HG03097 (cell line): ENCODE data around the gene GDI2.
"Not testable (repeated sequence)": the region's sequence is repeated elsewhere in the genome, so short reads cannot be mapped to it uniquely, and the experiment has no call there.

Source experiments
- ATAC-seq: cut with Tn5 transposase; IDR thresholded peaks from one replicate; pipeline ENCODE4 v1.9.1; 2021; ENCODE audit not compliant: unreplicated experiment, low FRiP score

The GDI2 gene

GRCh38 chr10:5829267-5829666 is 16.0 kb upstream of the GDI2 start:
- ATAC-seq, result no peak

- ATAC-seq, result no peak
Observed at GRCh38 chr10:5828725-5829124, 15.5 kb upstream of the GDI2 start.

GRCh38 chr10:5827841-5828240 is 14.6 kb upstream of the GDI2 start:
- ATAC-seq, result no peak

- not testable (repeated sequence) for ATAC-seq
Observed at GRCh38 chr10:5826511-5826910, 13.3 kb upstream of the GDI2 start.

- ATAC-seq, result no peak
Observed at GRCh38 chr10:5818894-5819293, 5.7 kb upstream of the GDI2 start.

GRCh38 chr10:5818048-5818331 is 4.8 kb upstream of the GDI2 start:
- no peak for ATAC-seq

GRCh38 chr10:5817322-5818047 is 4.3 kb upstream of the GDI2 start:
- no peak for ATAC-seq

GRCh38 chr10:5816170-5816569 is 2.9 kb upstream of the GDI2 start:
- ATAC-seq, result no peak

GRCh38 chr10:5814110-5815107 is 1.2 kb upstream of the GDI2 start:
- ATAC-seq, result no peak

GRCh38 chr10:5813091-5813340 is 218 bp downstream of the GDI2 start:
- ATAC-seq, result peak; percentile 25

- ATAC-seq, result peak; percentile 28
Observed at GRCh38 chr10:5812283-5813090, 747 bp downstream of the GDI2 start.

GRCh38 chr10:5811387-5811821 is 1.8 kb downstream of the GDI2 start:
- ATAC-seq, result no peak

- no peak for ATAC-seq
Observed at GRCh38 chr10:5810225-5810624, 3.0 kb downstream of the GDI2 start.

GRCh38 chr10:5809527-5810154 is 3.6 kb downstream of the GDI2 start:
- ATAC-seq, result no peak

- ATAC-seq, result not testable (repeated sequence)
Observed at GRCh38 chr10:5808783-5809392, 4.3 kb downstream of the GDI2 start.

GRCh38 chr10:5806745-5807144 is 6.5 kb downstream of the GDI2 start:
- no peak for ATAC-seq

GRCh38 chr10:5805711-5806110 is 7.5 kb downstream of the GDI2 start:
- ATAC-seq, result no peak

- no peak for ATAC-seq
Observed at GRCh38 chr10:5805260-5805659, 8.0 kb downstream of the GDI2 start.

GRCh38 chr10:5804386-5804785 is 8.8 kb downstream of the GDI2 start:
- ATAC-seq, result no peak

GRCh38 chr10:5800782-5801181 is 12.5 kb downstream of the GDI2 start:
- no peak for ATAC-seq
